ENCODE data around the gene CAMK2D. TPM values are rescaled to one million over a fixed set of nuclear protein-coding genes. Genes with fewer than 3 reads are reported as not detected.
A peak's percentile ranks its signal among the peaks of the same experiment; 100 is the strongest.

The CAMK2D gene
- total RNA-seq, 2 donors from 2014 or later = 132 to 187 TPM

GRCh38 chr4:113634081-113634969 lies 127.2 kb downstream of the CAMK2D start:
- H3K9me3 ChIP-seq = no peaks in the 10 kb centered on the region
- peaks cover 0 to 59% of the 10 kb centered on the region in 2 donors for H3K4me1 ChIP-seq

GRCh38 chr4:113633467-113633866 lies 128.1 kb downstream of the CAMK2D start:
- Histone ChIP-seq H3K4me3 (no peak overlapping the region), H3K9me3 (no peaks in the 10 kb centered on the region), H3K4me1 (peaks cover 0 to 61% of the 10 kb centered on the region in 2 donors), H3K27ac (peak overlapping the region in 1 of 2 donors; percentile 90), H3K27me3 (no peaks in the 10 kb centered on the region), H3K36me3 (no peaks in the 10 kb centered on the region)
- TF ChIP-seq CTCF (IDR thresholded peaks at IDR 0.05) = no peak
- DNase-seq (ENCODE audit: low spot score) = no peak

More at GRCh38 chr4:113634081-113634969, 127.2 kb downstream of the CAMK2D start:
- no peak for TF ChIP-seq CTCF (IDR thresholded peaks at IDR 0.05)
- Histone ChIP-seq H3K27ac (peak overlapping the region in 1 of 2 donors; percentile 90), H3K36me3 (no peaks in the 10 kb centered on the region), H3K4me3 (no peak overlapping the region), H3K27me3 (no peaks in the 10 kb centered on the region)
- no peak for DNase-seq (ENCODE audit: low spot score)

- Histone ChIP-seq H3K27me3 (no peaks in the 10 kb centered on the region), H3K36me3 (no peaks in the 10 kb centered on the region), H3K27ac (peak overlapping the region in 1 of 2 donors; percentile 46), H3K4me3 (no peak overlapping the region), H3K4me1 (peaks cover 0 to 28% of the 10 kb centered on the region in 2 donors), H3K9me3 (no peaks in the 10 kb centered on the region)
- no peak for TF ChIP-seq CTCF (IDR thresholded peaks at IDR 0.05)
- no peak for DNase-seq (ENCODE audit: low spot score)
Measured at GRCh38 chr4:113628711-113629110, 132.8 kb downstream of the CAMK2D start.

- Histone ChIP-seq H3K4me3 (no peak overlapping the region), H3K27ac (peak overlapping the region in 1 of 2 donors; percentile 46), H3K9me3 (no peaks in the 10 kb centered on the region), H3K4me1 (peaks cover 0 to 17% of the 10 kb centered on the region in 2 donors), H3K36me3 (no peaks in the 10 kb centered on the region), H3K27me3 (no peaks in the 10 kb centered on the region)
- no peak for DNase-seq (ENCODE audit: low spot score)
- no peak for TF ChIP-seq CTCF (IDR thresholded peaks at IDR 0.05)
Measured at GRCh38 chr4:113627321-113627720, 134.2 kb downstream of the CAMK2D start.

- H3K4me1 ChIP-seq = peaks cover 0 to 17% of the 10 kb centered on the region in 2 donors
- no peaks in the 10 kb centered on the region for H3K36me3 ChIP-seq
- no peak for TF ChIP-seq CTCF (IDR thresholded peaks at IDR 0.05)
- no peaks in the 10 kb centered on the region for H3K27me3 ChIP-seq
- H3K4me3 ChIP-seq = no peak overlapping the region
- H3K27ac ChIP-seq = no peak overlapping the region
- DNase-seq (ENCODE audit: low spot score) = no peak
- H3K9me3 ChIP-seq = no peaks in the 10 kb centered on the region
Measured at GRCh38 chr4:113625902-113626301, 135.6 kb downstream of the CAMK2D start.
